Tibial nerve (tissue), 4 donors: ENCODE results near the gene SYDE1. TPM values are rescaled to one million over a fixed set of nuclear protein-coding genes. Genes with fewer than 3 reads are reported as not detected.
A peak's percentile ranks its signal among the peaks of the same experiment; 100 is the strongest.

Source experiments
- DNase-seq, 2 donors: peaks; one replicate each; pipeline ENCODE4 v3.0.0-alpha.2; 2019; ENCODE audit warnings: low spot score in 2 of 2
- H3K27ac ChIP-seq, 4 donors: fragments of 200-600 bp; sonication (generic) in 3 of 4; one replicate each; pipeline ENCODE4 v1.5.1; 2017 to 2019; ENCODE audit warnings: mild to moderate bottlenecking in 1 of 4
- H3K27me3 ChIP-seq, 2 donors: fragments of 200-600 bp; sonication (generic) in 1 of 2; one replicate each; pipeline versions ENCODE4 v1.5.1 to v1.6.0; 2017 to 2019
- H3K36me3 ChIP-seq, 3 donors: fragments of 200-600 bp; sonication (generic); one replicate each; pipeline ENCODE4 v1.5.1; 2018 to 2019
- H3K4me1 ChIP-seq, 4 donors: fragments of 200-600 bp; sonication (generic) in 3 of 4; one replicate each; pipeline ENCODE4 v1.5.1; 2017 to 2019
- H3K4me3 ChIP-seq, 4 donors: fragments of 200-600 bp; sonication (generic) in 3 of 4; one replicate each; pipeline ENCODE4 v1.5.1; 2017 to 2019; ENCODE audit warnings: mild to moderate bottlenecking in 1 of 4, moderate library complexity in 1 of 4
- H3K9me3 ChIP-seq, 4 donors: fragments of 200-600 bp; sonication (generic) in 3 of 4; one replicate each; pipeline ENCODE4 v1.5.1; 2017 to 2019
- EP300 ChIP-seq, 2 donors: sonication (generic); formaldehyde crosslinking; IDR thresholded peaks; one replicate each; pipeline ENCODE4 v1.6.1; 2017; ENCODE audit warnings: antibody characterized with exemption in 2 of 2, mild to moderate bottlenecking in 1 of 2
- POLR2A ChIP-seq, 2 donors: fragments of 450-650 bp; IDR thresholded peaks; one replicate each; pipeline ENCODE4 v1.6.1; 2017; ENCODE audit warnings: antibody characterized with exemption in 2 of 2, mild to moderate bottlenecking in 2 of 2, moderate library complexity in 2 of 2
- WGBS, 2 donors: methylation state at CpG; one replicate each; pipeline ENCODE4 v1.1.5; 2018; 5-methylcytosine and 5-hydroxymethylcytosine counted together
- total RNA-seq, 4 donors: library from RNA; depleted of rRNA; stranded (reverse); fragments of >200 nt; gene quantifications; one replicate each; pipeline ENCODE4 v1.1.0, GENCODE V29; 2016
- TF ChIP-seq, protein P1 (sequence below), 5 experiments: fragments of 200-600 bp in 3 of 5; fragments of 450-650 bp in 2 of 5; sonication (generic) in 3 of 5; IDR thresholded peaks; one replicate each; pipeline ENCODE4 v1.5.1; 2016 to 2019; ENCODE audit warnings: antibody characterized with exemption in 5 of 5, mild to moderate bottlenecking in 3 of 5, moderate library complexity in 2 of 5

SYDE1 gene
- total RNA-seq, 4 donors from 2014 or later: 31.9 to 58.6 (median 49.4) TPM

- H3K36me3 ChIP-seq: no peaks in the 10 kb centered on the region
- peaks cover 0 to 33% (median 0%) of the 10 kb centered on the region in 4 donors for H3K9me3 ChIP-seq
- peak in 1 of 2 donors; percentile 35 for DNase-seq
- no peak overlapping the region for H3K4me3 ChIP-seq
- 55 to 69% methylated on average over 3 of the region's 3 CpGs for whole genome bisulfite sequencing, 2 donors
- no peak overlapping the region for H3K27ac ChIP-seq
- H3K4me1 ChIP-seq: no peaks in the 10 kb centered on the region
- no peak for TF ChIP-seq POLR2A (IDR thresholded peaks at IDR 0.05)
- TF ChIP-seq, protein P1, sequence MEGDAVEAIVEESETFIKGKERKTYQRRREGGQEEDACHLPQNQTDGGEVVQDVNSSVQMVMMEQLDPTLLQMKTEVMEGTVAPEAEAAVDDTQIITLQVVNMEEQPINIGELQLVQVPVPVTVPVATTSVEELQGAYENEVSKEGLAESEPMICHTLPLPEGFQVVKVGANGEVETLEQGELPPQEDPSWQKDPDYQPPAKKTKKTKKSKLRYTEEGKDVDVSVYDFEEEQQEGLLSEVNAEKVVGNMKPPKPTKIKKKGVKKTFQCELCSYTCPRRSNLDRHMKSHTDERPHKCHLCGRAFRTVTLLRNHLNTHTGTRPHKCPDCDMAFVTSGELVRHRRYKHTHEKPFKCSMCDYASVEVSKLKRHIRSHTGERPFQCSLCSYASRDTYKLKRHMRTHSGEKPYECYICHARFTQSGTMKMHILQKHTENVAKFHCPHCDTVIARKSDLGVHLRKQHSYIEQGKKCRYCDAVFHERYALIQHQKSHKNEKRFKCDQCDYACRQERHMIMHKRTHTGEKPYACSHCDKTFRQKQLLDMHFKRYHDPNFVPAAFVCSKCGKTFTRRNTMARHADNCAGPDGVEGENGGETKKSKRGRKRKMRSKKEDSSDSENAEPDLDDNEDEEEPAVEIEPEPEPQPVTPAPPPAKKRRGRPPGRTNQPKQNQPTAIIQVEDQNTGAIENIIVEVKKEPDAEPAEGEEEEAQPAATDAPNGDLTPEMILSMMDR (IDR thresholded peaks at IDR 0.05): peak in 4 of 5 experiments; percentile 30 to 37 (median 32)
- H3K27me3 ChIP-seq: no peaks in the 10 kb centered on the region
These were observed 5.6 kb upstream of the SYDE1 start for GRCh38 chr19:15101479-15102082.

DNA sequence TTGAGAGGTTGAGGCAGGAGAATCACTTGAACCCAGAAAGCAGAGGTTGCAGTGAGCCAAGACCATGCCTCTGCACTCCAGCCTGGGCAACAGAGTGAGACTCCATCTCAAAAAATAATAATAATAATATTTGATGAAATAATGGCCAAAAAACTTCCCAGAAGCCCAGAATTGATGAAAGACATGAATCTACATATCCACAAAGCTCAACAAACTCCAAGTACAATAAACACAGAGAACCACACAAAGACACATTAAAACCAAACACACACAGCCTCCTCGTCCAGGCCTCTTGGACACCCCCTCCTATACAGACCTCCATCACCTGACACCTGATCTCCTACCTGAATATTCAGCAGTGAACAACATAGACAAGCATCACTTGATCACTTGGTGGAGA is 3.2 kb upstream of the SYDE1 start:
- no peak for DNase-seq
- 80 to 100% methylated on average over 1 of the region's 1 CpG for WGBS, 2 donors

GRCh38 chr19:15104411-15104810 is 2.8 kb upstream of the SYDE1 start:
- 78 to 80% methylated on average over 1 of the region's 1 CpG for WGBS, 2 donors
- Histone ChIP-seq H3K27me3 (no peaks in the 10 kb centered on the region), H3K4me3 (no peak overlapping the region), H3K4me1 (peaks cover 0 to 16% (median 2%) of the 10 kb centered on the region in 4 donors), H3K9me3 (peaks cover 0 to 33% (median 0%) of the 10 kb centered on the region in 4 donors), H3K27ac (no peak overlapping the region), H3K36me3 (peaks cover 0 to 7% (median 0%) of the 10 kb centered on the region in 3 donors)
- TF ChIP-seq EP300 (IDR thresholded peaks at IDR 0.05): no peak
- no peak for TF ChIP-seq POLR2A (IDR thresholded peaks at IDR 0.05)
- DNase-seq: no peak

More for the DNA sequence above, 3.2 kb upstream of the SYDE1 start:
- H3K9me3 ChIP-seq: peaks cover 0 to 33% (median 0%) of the 10 kb centered on the region in 4 donors
- no peak overlapping the region for H3K27ac ChIP-seq
- H3K4me3 ChIP-seq: no peak overlapping the region
- peaks cover 0 to 12% (median 2%) of the 10 kb centered on the region in 4 donors for H3K4me1 ChIP-seq
- H3K36me3 ChIP-seq: peaks cover 0 to 3% (median 0%) of the 10 kb centered on the region in 3 donors
- TF ChIP-seq EP300 (IDR thresholded peaks at IDR 0.05): no peak
- TF ChIP-seq, protein P1 (IDR thresholded peaks at IDR 0.05): no peak
- no peak for TF ChIP-seq POLR2A (IDR thresholded peaks at IDR 0.05)
- H3K27me3 ChIP-seq: no peaks in the 10 kb centered on the region

DNA sequence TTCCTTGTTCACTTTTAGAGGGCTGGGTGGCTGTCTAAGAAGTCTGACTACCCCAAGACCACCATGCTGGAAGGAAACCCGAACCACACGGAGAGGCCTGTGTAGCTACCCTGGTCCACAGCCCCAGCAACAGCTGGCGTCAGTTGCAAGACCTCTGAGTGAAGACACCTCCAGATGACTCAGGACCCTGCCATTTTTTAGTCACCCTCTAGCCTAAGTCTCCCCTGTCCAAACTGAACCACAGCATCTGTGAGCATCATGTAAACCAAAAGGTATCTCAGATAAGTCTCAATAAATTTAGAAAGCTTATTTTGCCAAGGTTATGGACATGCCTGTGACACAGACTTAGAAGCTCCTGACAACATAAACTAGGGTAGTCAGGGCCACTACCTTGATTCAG is 2.2 kb upstream of the SYDE1 start:
- H3K4me1 ChIP-seq: peaks cover 0 to 22% (median 2%) of the 10 kb centered on the region in 4 donors
- H3K36me3 ChIP-seq: peaks cover 0 to 14% (median 0%) of the 10 kb centered on the region in 3 donors
- H3K27ac ChIP-seq: no peak overlapping the region
- TF ChIP-seq EP300 (IDR thresholded peaks at IDR 0.05): no peak
- TF ChIP-seq, protein P1 (IDR thresholded peaks at IDR 0.05): no peak
- TF ChIP-seq POLR2A (IDR thresholded peaks at IDR 0.05): no peak
- no peak overlapping the region for H3K4me3 ChIP-seq
- 93 to 94% methylated on average over 3 of the region's 3 CpGs for WGBS, 2 donors
- DNase-seq: no peak
- no peaks in the 10 kb centered on the region for H3K27me3 ChIP-seq
- H3K9me3 ChIP-seq: peaks cover 0 to 33% (median 0%) of the 10 kb centered on the region in 4 donors

DNA sequence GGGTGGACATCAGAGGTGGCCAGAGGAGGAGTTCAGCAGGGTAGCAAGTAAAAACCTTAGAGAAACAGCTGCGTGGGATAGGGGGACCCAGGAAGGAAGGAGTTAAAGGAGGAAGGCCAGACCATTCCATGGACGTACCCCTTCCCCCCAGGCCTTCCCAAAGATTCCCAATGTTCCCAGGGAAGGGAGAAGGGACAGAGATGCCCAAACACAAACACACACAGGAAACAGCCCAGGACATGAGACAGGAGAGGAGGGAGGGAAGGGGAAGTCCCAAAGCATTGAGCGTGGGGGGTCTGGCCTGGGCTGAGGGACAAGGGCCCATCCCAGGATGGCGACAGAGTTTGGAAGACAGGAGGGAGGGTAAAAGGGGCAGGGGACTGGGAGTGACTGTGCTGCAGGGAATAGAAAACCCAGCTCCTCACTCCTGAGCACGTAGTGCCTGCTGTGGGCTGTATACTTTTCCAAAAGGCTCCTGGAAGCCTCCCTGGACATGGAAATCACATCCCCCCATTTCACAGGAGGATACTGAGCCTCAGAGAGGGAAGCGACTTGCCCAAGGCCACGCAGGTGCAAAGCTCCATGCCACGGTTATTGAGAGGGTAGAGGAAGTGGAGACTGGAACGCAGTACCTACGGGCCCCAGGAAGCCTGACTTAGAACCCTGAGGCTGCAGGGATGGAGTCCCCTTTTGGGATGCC is 1.1 kb downstream of the SYDE1 start:
- WGBS, 2 donors: 32 to 34% methylated on average over 10 of the region's 10 CpGs
- H3K36me3 ChIP-seq: peaks cover 0 to 46% (median 3%) of the 10 kb centered on the region in 3 donors
- no peak for TF ChIP-seq POLR2A (IDR thresholded peaks at IDR 0.05)
- TF ChIP-seq EP300 (IDR thresholded peaks at IDR 0.05): no peak
- TF ChIP-seq, protein P1 (IDR thresholded peaks at IDR 0.05): no peak
- H3K4me1 ChIP-seq: peaks cover 0 to 24% (median 2%) of the 10 kb centered on the region in 4 donors
- H3K9me3 ChIP-seq: peaks cover 0 to 19% (median 0%) of the 10 kb centered on the region in 4 donors
- no peak for DNase-seq
- peak overlapping the region; percentile 76 to 96 (median 94) for H3K27ac ChIP-seq
- H3K27me3 ChIP-seq: no peaks in the 10 kb centered on the region
- H3K4me3 ChIP-seq: peak overlapping the region; percentile 65 to 100 (median 88)
